ENCODE measurements around the gene SMARCD1.
A peak's percentile ranks its signal among the peaks of the same experiment; 100 is the strongest.

The SMARCD1 gene

GRCh38 chr12:50084775-50085614 is at the start of gene SMARCD1:
TSS of gene SMARCD1 (plus strand) at chr12:50085342. CDS start at chr12:50085370, 28 bp downstream.
- DNase-seq (ENCODE audit: low read depth, low spot score), result peak; percentile 85

DNA sequence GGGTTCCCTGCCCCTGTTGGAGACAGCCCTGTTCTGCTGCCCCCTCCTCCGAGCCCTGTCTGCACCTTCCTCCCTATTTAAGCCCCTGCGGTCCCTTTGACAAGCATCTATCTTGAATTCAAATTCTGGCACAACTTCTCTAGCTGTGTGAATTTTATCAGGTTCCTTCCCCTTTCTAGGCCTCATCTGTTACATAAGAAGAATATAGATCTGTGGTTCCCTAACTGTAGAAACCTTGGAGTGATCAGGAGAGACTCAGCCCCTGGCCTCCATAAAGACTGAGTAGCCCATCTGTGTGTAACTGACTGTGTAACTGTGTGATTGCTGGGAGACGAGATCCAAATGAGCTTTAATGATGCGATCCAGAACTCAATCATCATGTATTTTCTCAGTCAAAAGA is 46.8 kb upstream of the SMARCD1 start:
- no peak for DNase-seq (ENCODE audit: low read depth, low spot score)

GRCh38 chr12:50039151-50039835 is 45.8 kb upstream of the SMARCD1 start:
- DNase-seq (ENCODE audit: low read depth, low spot score), result no peak

DNA sequence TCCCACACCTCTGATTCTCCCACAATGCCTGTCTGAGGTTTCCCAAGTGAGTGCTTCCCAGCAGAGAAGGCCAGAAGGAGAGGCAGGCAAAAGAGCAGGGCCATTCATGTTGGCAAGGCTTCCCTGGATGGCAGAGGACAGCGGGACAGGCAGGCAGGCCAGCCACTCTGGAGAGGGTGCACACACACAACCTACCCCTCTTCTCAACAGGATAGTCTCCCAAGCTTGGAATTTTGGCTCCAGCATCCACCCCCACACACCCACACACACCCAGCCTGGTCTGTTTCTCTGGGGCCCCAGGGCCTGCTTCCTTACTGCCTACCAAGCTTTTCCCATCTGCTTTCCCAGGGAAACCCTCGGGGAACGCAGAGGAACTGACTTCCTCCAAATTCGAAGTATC is 44.5 kb upstream of the SMARCD1 start:
- no peak for DNase-seq (ENCODE audit: low read depth, low spot score)

DNA sequence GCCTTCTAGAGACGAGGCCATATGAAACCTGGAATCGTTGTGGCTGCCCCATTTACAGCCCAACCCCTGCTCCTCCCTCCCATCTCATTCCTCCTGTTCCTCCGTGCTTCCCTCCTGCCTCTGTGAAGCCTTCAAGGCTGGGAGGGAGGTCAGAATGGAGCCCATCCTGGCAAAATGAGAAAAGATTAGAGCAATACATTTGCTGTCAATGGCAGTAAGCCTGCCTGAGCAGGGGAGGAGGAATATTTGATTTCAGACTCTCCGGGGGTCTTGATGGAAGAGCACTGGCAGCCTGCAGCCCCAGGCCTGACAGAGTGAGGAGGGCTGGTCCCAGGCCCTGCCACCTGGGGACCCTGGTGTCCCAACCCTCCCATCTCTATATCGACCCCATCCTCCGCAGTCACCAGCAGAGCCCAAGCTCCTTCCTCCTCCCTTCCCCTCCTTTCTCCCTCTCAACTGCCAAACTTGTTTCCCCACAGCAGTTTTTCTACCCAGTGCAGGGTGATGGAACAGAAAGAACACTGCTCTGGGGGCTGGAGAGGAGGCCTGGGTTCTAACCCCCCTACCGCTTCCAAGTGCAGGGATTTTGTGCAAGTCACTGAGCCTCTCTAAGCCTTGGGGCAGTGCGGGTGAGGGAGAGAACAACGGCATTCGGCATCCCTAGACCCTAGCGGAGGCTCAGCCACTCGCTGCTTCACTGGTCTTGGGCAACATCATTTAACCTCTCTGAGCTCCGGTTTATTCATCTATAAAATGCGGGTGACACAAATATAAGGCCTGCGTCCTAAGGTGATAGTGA is 43.9 kb upstream of the SMARCD1 start:
- no peak for DNase-seq (ENCODE audit: low read depth, low spot score)

DNA sequence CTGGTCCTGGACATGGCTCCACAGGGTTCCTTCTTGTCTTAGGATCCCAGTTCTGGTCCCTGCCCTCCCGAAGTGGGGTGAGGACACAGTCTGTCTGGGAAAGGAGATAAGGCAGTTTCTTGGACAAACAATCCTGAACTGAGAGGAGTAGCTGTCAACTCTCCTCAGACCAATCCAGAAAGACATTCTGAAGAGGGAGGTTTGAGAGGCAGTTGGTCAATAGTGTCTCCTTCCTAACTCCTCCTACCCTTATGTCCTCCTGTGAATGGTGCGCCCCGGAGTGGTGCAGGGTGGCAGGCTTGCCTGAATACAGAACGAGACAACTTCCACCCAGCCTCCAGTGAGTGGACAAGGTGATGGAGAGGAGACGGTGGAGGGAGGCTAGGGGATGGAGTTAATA is 43.2 kb upstream of the SMARCD1 start:
- no peak for DNase-seq (ENCODE audit: low read depth, low spot score)

DNA sequence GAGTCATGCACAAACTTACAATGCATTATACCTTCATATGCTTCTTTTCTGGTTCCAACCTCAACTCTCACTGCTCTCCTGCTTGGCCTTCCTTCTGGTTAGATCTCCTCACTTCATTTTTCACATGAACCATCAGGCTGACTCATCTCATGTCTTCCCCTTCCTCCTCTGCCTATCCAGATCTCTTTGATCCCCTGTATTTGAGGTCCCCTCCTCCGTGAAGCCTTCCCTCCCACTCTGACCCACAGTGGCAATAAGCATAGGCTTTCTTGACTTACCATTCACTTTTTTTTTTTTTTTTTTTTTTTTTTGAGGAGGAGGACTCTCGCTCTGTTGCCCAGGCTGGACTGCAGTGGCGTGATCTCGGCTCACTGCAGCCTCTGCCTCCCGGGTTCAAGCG is 42.4 kb upstream of the SMARCD1 start:
- DNase-seq (ENCODE audit: low read depth, low spot score), result no peak

- DNase-seq (ENCODE audit: low read depth, low spot score), result no peak
Measured at GRCh38 chr12:50043308-50043707, 41.8 kb upstream of the SMARCD1 start.

- DNase-seq (ENCODE audit: low read depth, low spot score), result no peak
Measured at GRCh38 chr12:50043854-50044253, 41.3 kb upstream of the SMARCD1 start.

DNA sequence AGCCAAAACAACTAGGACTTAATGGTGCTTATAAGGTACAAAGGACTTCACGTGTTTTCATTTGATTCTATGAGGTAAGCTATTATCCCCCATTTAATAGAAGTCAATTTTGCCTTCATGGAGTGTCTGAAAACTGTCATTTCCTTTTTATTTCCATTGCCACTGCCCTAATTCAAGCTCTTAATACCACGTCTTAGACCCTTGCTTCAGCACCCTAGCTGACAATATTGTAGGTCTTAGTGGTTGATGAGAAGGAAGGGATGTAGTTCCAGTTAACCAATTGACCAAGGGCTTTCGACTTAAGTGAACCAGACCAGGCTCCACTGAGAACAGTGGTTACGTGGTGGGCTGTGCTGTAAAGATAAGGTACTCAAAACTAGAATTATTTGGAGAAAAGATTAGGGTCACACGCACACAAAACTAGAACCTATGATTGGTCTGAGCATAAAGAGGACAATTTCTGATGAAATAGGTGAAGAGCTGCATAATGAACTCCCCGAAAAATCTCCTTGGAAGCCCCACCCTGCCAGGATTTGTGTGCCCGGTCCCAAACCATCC is 37.4 kb upstream of the SMARCD1 start:
- DNase-seq (ENCODE audit: low read depth, low spot score), result no peak

DNA sequence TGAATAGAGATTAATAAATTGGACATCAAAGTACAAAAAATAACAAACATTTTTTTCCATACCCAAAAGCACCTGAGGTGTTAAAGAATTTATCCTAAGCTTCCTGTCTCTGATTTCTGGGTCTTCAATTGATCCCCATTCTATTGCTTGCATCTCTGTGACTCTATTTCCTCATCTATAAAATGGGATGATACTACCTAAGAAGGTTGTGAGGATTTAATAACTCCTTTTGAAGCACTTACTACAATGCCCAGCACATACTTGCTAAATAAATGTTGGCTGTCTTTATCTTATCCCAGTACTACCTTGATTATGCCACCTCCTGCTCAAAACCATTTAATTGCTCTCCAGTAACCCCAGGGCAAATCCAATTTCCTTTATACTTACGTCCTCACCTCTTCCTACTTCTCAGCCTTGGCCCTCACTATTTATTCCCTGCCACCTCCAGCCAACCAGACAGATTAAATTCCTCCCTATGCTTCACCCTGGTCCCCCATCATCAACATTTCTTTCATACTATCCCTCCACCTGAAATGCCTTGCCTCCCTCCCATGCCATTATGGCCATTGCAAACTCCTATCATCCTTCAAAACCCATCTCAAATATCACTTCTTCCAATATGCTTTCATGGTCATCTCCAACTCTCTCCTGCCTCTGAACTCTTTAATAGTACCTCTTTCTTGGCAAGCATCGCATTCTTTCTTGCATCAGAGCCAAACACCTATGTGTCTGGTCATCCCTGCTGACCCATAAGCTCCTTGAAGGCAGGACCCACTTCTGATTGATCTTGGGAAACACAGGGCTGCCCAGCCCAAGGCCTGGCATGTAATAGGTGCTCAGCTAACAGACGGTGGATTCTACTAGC is 35.7 kb upstream of the SMARCD1 start:
- no peak for DNase-seq (ENCODE audit: low read depth, low spot score)

GRCh38 chr12:50050119-50050385 is 35.1 kb upstream of the SMARCD1 start:
- no peak for DNase-seq (ENCODE audit: low read depth, low spot score)

DNA sequence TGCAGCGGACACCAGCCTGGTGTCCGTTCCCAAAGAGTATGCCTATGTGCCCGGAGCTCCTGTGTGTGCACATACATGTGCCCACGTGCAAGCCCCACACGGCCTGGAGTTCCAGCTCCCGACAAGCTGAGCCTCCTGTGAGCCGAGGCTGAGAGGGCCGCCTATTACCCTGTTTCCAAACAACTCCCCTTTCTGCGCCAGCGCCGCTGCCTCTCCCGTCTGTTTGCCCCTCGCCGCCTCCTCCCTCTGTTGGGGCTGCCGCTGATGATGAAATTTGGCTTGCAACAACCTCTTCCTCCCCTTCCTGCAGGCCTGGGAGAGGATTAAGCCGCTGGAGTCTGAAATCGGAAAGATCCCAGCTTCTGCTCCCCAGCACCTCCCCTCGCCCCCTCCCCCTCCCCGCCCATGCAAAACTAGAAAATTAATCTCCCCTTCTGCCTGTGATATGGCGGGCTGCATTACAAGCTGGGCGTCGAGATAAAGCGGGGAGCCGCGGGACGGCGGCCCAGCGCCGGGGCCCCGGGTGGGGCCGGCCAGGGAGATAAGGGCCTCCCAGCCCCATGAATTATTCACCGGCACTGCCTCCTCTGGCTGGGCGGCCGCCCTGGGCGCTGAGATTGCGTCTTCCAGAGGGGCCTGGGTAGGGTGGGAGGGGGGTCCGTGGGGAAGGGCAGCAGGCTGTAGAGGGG is 34.6 kb upstream of the SMARCD1 start:
- DNase-seq (ENCODE audit: low read depth, low spot score), result no peak

DNA sequence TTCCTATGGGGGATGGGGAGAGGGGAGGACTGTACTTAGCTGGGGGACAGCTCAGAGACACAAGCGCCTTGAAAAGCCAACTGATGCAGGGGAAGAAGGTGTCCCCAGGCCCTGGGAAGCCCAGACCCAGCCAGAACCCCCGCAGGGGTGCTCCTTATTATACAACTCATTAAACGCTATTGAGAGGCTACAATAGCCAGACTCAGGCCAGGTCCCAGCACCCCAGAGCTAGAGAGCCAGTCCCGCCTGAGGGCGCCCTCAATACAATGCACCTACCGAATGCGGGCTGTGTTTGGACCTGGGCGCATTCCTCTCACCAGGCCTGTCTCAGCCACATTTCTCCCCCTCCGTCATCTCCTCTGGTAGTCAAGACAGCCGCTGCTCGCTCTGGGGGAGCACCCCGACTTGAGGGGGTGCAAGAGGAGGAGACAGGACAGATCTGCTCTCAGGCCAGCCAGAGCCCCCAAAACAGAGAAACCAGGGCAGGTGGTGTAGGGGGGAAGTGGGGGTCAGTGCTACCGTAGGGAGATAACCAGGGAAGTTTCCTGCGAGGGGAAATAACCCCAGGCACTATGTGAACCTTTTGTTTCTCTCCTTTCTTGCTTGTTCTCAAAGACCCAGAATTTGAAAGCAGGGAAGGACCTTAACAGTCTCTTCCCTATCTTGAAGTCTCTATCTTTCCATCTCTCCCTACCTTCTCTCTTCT is 33.9 kb upstream of the SMARCD1 start:
- no peak for DNase-seq (ENCODE audit: low read depth, low spot score)

GRCh38 chr12:50052544-50052943 is 32.6 kb upstream of the SMARCD1 start:
- no peak for DNase-seq (ENCODE audit: low read depth, low spot score)

- no peak for DNase-seq (ENCODE audit: low read depth, low spot score)
Measured at GRCh38 chr12:50052964-50053363, 32.2 kb upstream of the SMARCD1 start.

- DNase-seq (ENCODE audit: low read depth, low spot score), result no peak
Measured at GRCh38 chr12:50053583-50053982, 31.6 kb upstream of the SMARCD1 start.

- no peak for DNase-seq (ENCODE audit: low read depth, low spot score)
Measured at GRCh38 chr12:50055831-50056638, 29.1 kb upstream of the SMARCD1 start.

DNA sequence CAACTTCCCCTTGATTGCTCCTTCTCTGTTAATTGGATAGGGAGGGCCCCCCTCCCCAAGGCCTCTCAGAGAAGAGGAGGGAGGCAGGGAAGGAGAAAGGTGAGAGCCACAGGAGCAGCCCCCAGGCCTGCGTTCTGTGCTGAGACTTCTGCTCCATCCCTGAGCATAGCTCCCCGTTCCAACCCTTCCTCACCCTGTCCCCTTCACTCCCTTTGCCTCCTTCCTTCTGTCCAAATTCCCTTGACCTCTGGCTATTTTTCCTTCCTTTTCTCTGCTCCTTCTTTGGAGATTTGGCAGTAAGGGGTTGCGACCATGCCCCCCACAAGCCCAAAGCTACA is 28.5 kb upstream of the SMARCD1 start:
- DNase-seq (ENCODE audit: low read depth, low spot score), result no peak
